ENCODE data around the gene TNFAIP8L3.

DNA sequence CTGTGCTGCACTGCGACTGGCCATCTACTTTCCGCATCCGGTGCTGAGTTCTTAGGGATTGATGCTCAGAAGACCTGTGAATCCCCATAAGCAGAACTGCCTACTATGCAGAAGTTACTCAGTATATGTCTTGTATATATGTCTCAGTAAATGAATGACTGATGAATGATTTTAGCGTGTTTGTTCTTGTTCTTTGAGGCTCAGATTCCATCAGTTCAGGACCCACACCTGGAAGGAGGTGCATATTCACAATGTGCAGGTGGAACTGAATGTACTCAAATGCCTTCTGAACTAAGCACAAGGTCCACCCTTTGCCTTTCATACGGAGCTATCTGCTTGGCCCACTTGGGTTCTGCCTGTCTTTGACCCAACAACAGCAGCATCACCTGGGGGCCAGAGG, 19.8 kb downstream of the TNFAIP8L3 start:
- TF ChIP-seq, protein P1, sequence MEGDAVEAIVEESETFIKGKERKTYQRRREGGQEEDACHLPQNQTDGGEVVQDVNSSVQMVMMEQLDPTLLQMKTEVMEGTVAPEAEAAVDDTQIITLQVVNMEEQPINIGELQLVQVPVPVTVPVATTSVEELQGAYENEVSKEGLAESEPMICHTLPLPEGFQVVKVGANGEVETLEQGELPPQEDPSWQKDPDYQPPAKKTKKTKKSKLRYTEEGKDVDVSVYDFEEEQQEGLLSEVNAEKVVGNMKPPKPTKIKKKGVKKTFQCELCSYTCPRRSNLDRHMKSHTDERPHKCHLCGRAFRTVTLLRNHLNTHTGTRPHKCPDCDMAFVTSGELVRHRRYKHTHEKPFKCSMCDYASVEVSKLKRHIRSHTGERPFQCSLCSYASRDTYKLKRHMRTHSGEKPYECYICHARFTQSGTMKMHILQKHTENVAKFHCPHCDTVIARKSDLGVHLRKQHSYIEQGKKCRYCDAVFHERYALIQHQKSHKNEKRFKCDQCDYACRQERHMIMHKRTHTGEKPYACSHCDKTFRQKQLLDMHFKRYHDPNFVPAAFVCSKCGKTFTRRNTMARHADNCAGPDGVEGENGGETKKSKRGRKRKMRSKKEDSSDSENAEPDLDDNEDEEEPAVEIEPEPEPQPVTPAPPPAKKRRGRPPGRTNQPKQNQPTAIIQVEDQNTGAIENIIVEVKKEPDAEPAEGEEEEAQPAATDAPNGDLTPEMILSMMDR (IDR thresholded peaks at IDR 0.05; ENCODE audit: low read depth, low read length, missing input control): no peak
- TF ChIP-seq YY1 (IDR thresholded peaks at IDR 0.05) (no peak), FOXA1 (IDR thresholded peaks at IDR 0.05) (no peak), GABPA (IDR thresholded peaks at IDR 0.05 in 1 of 2, conservative IDR thresholded peaks at IDR 0.05 in 1 of 2) (no peak), TAF1 (conservative IDR thresholded peaks at IDR 0.05) (no peak), JUND (IDR thresholded peaks at IDR 0.05) (no peak), RXRA (IDR thresholded peaks at IDR 0.05) (no peak), SP1 (IDR thresholded peaks at IDR 0.05) (no peak)
- TF ChIP-seq, protein P2, sequence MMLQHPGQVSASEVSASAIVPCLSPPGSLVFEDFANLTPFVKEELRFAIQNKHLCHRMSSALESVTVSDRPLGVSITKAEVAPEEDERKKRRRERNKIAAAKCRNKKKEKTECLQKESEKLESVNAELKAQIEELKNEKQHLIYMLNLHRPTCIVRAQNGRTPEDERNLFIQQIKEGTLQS (IDR thresholded peaks at IDR 0.05): no peak
- TF ChIP-seq, protein P3, sequence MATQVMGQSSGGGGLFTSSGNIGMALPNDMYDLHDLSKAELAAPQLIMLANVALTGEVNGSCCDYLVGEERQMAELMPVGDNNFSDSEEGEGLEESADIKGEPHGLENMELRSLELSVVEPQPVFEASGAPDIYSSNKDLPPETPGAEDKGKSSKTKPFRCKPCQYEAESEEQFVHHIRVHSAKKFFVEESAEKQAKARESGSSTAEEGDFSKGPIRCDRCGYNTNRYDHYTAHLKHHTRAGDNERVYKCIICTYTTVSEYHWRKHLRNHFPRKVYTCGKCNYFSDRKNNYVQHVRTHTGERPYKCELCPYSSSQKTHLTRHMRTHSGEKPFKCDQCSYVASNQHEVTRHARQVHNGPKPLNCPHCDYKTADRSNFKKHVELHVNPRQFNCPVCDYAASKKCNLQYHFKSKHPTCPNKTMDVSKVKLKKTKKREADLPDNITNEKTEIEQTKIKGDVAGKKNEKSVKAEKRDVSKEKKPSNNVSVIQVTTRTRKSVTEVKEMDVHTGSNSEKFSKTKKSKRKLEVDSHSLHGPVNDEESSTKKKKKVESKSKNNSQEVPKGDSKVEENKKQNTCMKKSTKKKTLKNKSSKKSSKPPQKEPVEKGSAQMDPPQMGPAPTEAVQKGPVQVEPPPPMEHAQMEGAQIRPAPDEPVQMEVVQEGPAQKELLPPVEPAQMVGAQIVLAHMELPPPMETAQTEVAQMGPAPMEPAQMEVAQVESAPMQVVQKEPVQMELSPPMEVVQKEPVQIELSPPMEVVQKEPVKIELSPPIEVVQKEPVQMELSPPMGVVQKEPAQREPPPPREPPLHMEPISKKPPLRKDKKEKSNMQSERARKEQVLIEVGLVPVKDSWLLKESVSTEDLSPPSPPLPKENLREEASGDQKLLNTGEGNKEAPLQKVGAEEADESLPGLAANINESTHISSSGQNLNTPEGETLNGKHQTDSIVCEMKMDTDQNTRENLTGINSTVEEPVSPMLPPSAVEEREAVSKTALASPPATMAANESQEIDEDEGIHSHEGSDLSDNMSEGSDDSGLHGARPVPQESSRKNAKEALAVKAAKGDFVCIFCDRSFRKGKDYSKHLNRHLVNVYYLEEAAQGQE (IDR thresholded peaks at IDR 0.05): no peak
- TF ChIP-seq, protein P4, sequence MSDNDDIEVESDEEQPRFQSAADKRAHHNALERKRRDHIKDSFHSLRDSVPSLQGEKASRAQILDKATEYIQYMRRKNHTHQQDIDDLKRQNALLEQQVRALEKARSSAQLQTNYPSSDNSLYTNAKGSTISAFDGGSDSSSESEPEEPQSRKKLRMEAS (IDR thresholded peaks at IDR 0.05): no peak
- TF ChIP-seq, protein P5, sequence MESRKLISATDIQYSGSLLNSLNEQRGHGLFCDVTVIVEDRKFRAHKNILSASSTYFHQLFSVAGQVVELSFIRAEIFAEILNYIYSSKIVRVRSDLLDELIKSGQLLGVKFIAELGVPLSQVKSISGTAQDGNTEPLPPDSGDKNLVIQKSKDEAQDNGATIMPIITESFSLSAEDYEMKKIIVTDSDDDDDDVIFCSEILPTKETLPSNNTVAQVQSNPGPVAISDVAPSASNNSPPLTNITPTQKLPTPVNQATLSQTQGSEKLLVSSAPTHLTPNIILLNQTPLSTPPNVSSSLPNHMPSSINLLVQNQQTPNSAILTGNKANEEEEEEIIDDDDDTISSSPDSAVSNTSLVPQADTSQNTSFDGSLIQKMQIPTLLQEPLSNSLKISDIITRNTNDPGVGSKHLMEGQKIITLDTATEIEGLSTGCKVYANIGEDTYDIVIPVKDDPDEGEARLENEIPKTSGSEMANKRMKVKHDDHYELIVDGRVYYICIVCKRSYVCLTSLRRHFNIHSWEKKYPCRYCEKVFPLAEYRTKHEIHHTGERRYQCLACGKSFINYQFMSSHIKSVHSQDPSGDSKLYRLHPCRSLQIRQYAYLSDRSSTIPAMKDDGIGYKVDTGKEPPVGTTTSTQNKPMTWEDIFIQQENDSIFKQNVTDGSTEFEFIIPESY (IDR thresholded peaks at IDR 0.05): no peak

All from liver (tissue), 3 donors.